Omental fat pad (tissue), 4 donors: ENCODE measurements around the gene TNRC18. TPM values are rescaled to one million over a fixed set of nuclear protein-coding genes. Genes with fewer than 3 reads are reported as not detected.
A peak's percentile ranks its signal among the peaks of the same experiment; 100 is the strongest.

Experiments
- ATAC-seq: fragments of 150-250 bp; one replicate; pipeline ENCODE4 v1.9.1; 2016; ENCODE audit warnings: mild to moderate bottlenecking, moderate library complexity; ENCODE audit not compliant: low FRiP score
- DNase-seq: peaks from one replicate; pipeline ENCODE4 v3.0.0-alpha.2; 2019; ENCODE audit warnings: low spot score
- CTCF ChIP-seq, 3 donors: fragments of 450-650 bp; IDR thresholded peaks; one replicate each; pipeline ENCODE4 v1.5.1; 2016 to 2017; ENCODE audit warnings: antibody characterized with exemption in 3 of 3, mild to moderate bottlenecking in 3 of 3, moderate library complexity in 2 of 3
- total RNA-seq, 4 donors: library from RNA; depleted of rRNA; stranded (reverse); fragments of >200 nt; gene quantifications; one replicate each; pipeline ENCODE4 v1.1.0, GENCODE V29; 2016

TNRC18 gene
- total RNA-seq, 4 donors from 2014 or later: 26.0 to 62.4 (median 29.4) TPM

GRCh38 chr7:5403442-5403841, 20.2 kb downstream of the TNRC18 start:
- ATAC-seq: no peak
- DNase-seq: no peak
- TF ChIP-seq CTCF (IDR thresholded peaks at IDR 0.05): no peak

DNA sequence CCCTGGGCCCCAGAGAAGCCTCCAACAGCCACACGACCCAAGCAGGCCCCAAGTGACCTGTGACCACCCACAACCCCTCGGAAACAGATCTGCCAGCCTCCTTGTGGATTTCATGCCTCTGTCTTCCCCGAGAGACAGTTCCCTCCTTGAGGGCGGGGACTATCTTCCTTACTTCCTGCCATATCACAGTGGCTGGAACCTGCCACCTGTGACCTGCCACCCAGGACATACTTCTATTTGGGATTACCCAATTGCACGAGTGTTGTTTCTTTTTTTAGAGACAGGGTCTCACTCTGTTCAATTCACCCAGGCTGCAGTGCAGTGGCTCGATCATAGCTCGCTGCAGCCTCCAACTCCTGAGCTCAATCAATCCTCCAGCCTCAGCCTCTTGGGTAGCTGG, 25.9 kb downstream of the TNRC18 start:
- no peak for TF ChIP-seq CTCF (IDR thresholded peaks at IDR 0.05)
- ATAC-seq (no peak), DNase-seq (no peak)

GRCh38 chr7:5396999-5397663, 26.5 kb downstream of the TNRC18 start:
- DNase-seq: no peak
- ATAC-seq: peak; percentile 88
- no peak for TF ChIP-seq CTCF (IDR thresholded peaks at IDR 0.05)

DNA sequence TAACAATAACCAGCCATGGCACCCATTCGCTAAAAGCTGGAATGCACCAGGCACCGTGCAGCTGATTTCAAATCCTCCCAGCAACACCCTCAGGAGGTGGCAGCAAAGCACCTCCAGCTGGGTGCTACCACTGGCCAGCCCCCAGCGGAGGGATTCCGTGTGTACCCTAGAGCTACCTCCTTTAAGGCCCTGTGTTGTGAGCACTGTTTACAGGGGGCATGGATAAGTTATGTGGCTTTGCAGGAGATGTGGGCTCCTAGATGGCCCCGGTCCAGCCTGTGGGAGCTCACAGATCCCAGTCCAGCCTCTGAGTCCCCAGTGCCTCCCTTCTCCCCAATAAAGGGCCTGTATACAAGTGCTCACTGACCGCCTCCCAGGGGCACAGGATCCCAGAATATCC, 27.1 kb downstream of the TNRC18 start:
- no peak for DNase-seq
- peak; percentile 11 for ATAC-seq
- no peak for TF ChIP-seq CTCF (IDR thresholded peaks at IDR 0.05)

GRCh38 chr7:5395246-5395645, 28.4 kb downstream of the TNRC18 start:
- ATAC-seq (no peak), DNase-seq (no peak)
- no peak for TF ChIP-seq CTCF (IDR thresholded peaks at IDR 0.05)

GRCh38 chr7:5394264-5395105, 29.1 kb downstream of the TNRC18 start:
- TF ChIP-seq CTCF (IDR thresholded peaks at IDR 0.05): no peak
- DNase-seq: no peak

GRCh38 chr7:5393748-5394147, 29.9 kb downstream of the TNRC18 start:
- DNase-seq (no peak), ATAC-seq (no peak)
- no peak for TF ChIP-seq CTCF (IDR thresholded peaks at IDR 0.05)

More at GRCh38 chr7:5394264-5395105, 29.1 kb downstream of the TNRC18 start:
- no peak for ATAC-seq
